Mucosa of descending colon (tissue), 3 donors: Measurements from ENCODE around the gene SRP68. TPM values are rescaled to one million over a fixed set of nuclear protein-coding genes. Genes with fewer than 3 reads are reported as not detected.
A peak's percentile ranks its signal among the peaks of the same experiment; 100 is the strongest.

Source experiments
- ATAC-seq: fragments of 200-7000 bp; cut with Tn5 transposase; one replicate; pipeline ENCODE4 v1.9.1; 2020; ENCODE audit warnings: mild to moderate bottlenecking, moderate library complexity
- DNase-seq, 3 donors: peaks; one replicate each; pipeline ENCODE4 v3.0.0-alpha.2; 2020
- H3K36me3 ChIP-seq: fragments of 200-600 bp; one replicate; pipeline ENCODE4 v1.8.0; 2021; ENCODE audit warnings: low read depth, mild to moderate bottlenecking
- H3K4me1 ChIP-seq: fragments of 200-600 bp; one replicate; pipeline ENCODE4 v1.8.0; 2021; ENCODE audit warnings: low read depth, mild to moderate bottlenecking
- H3K4me3 ChIP-seq: fragments of 200-600 bp; one replicate; pipeline ENCODE4 v1.8.0; 2021; ENCODE audit warnings: mild to moderate bottlenecking
- H3K9me3 ChIP-seq: fragments of 200-600 bp; one replicate; pipeline ENCODE4 v1.8.0; 2021; ENCODE audit warnings: mild to moderate bottlenecking
- intact Hi-C, 2 donors: fragments of 100-400 bp; cut with DNase I in 1 of 2; cut with micrococcal nuclease in 1 of 2; formaldehyde crosslinking; loops; one replicate each; pipeline versions ENCODE4 v1.11.0 to v1.11.1; 2022; cut with DNase I, micrococcal nuclease
- total RNA-seq, 3 donors: library from RNA; stranded (reverse); fragmentation: NEBNext Ultra II Directional in 2 of 3; extraction: Animal tissue kit (Norgen Biotek cat#: 25700) in 2 of 3; gene quantifications; one replicate each; pipeline versions ENCODE4 v1.2.1 to v1.2.4, GENCODE V29; 2021 to 2023
- TF ChIP-seq, protein P1 (sequence below): fragments of 200-600 bp; IDR thresholded peaks from one replicate; pipeline ENCODE4 v1.8.0; 2022; ENCODE audit warnings: antibody characterized with exemption, mild to moderate bottlenecking
- donor health status: DM: no; HTN: no; CAD: no; lungs with moderate emphysema.
- donor health status: DM: no; HTN: no; CAD: no.
- donor health status: DM: no; HTN: yes; CAD: no.

The SRP68 gene
- total RNA-seq, 3 donors from 2014 or later, result 47.3 to 86.6 (median 53.0) TPM

DNA sequence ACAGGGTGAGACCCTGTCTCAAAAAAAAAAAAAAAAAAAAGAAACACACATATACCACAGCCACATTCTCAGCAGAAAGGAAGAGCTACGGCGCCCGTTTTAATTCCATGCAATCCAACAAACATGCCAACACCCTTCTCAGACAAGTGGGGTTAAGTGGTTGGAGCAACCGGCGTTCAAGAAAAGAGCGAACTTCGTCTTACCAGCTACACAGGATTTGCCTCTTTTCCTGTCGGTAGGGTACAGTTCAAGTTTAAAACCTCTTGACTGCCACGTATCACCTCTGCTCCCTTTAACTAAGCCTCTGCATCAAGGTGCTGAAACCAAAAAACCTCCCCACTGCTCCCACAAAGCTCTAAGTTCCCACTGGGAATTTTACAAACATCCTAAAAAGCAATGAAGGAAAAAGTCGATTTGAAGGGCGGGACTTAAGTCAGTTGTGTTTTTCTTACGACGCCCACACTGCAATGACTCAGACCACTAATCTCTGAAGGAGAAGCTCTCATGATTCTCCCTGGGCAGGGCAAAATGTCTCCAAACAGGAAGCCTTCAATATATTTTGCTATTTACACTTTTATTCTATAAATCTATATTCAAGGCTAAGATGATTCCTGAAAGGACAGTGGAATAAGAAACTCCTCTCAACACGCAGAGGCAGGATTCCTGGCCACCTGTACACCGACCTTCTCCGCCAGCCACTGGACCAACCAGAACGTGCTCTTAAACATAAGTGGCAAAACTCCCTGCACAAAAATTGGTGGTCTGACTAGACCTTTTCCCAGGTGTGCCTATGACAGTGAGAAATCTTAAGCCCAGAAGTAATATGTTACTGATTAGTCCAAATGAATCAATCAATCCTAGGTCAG, 18.8 kb downstream of the SRP68 start:
- Histone ChIP-seq H3K9me3 (no peaks in the 10 kb centered on the region), H3K36me3 (peaks cover 14% of the 10 kb centered on the region), H3K4me3 (no peak overlapping the region), H3K4me1 (no peaks in the 10 kb centered on the region)
- no peak for DNase-seq
- TF ChIP-seq, protein P1, sequence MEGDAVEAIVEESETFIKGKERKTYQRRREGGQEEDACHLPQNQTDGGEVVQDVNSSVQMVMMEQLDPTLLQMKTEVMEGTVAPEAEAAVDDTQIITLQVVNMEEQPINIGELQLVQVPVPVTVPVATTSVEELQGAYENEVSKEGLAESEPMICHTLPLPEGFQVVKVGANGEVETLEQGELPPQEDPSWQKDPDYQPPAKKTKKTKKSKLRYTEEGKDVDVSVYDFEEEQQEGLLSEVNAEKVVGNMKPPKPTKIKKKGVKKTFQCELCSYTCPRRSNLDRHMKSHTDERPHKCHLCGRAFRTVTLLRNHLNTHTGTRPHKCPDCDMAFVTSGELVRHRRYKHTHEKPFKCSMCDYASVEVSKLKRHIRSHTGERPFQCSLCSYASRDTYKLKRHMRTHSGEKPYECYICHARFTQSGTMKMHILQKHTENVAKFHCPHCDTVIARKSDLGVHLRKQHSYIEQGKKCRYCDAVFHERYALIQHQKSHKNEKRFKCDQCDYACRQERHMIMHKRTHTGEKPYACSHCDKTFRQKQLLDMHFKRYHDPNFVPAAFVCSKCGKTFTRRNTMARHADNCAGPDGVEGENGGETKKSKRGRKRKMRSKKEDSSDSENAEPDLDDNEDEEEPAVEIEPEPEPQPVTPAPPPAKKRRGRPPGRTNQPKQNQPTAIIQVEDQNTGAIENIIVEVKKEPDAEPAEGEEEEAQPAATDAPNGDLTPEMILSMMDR, result no peak
- intact Hi-C loops, result no loop called here
- ATAC-seq, result peak; percentile 43

- Histone ChIP-seq H3K4me3 (no peak overlapping the region), H3K36me3 (peaks cover 11% of the 10 kb centered on the region), H3K9me3 (no peaks in the 10 kb centered on the region), H3K4me1 (no peaks in the 10 kb centered on the region)
- intact Hi-C loops, result no loop called here
- ATAC-seq (peak; percentile 69), DNase-seq (no peak)
- TF ChIP-seq, protein P1, result no peak
Measured at GRCh38 chr17:76051561-76051960, 20.8 kb downstream of the SRP68 start.

- intact Hi-C loops, result no loop called here
- peak; percentile 76 for ATAC-seq
- DNase-seq, result no peak
- peaks cover 8% of the 10 kb centered on the region for H3K36me3 ChIP-seq
- TF ChIP-seq, protein P1, result no peak
- no peaks in the 10 kb centered on the region for H3K9me3 ChIP-seq
- no peaks in the 10 kb centered on the region for H3K4me1 ChIP-seq
- no peak overlapping the region for H3K4me3 ChIP-seq
Measured at GRCh38 chr17:76050538-76051467, 21.5 kb downstream of the SRP68 start.

DNA sequence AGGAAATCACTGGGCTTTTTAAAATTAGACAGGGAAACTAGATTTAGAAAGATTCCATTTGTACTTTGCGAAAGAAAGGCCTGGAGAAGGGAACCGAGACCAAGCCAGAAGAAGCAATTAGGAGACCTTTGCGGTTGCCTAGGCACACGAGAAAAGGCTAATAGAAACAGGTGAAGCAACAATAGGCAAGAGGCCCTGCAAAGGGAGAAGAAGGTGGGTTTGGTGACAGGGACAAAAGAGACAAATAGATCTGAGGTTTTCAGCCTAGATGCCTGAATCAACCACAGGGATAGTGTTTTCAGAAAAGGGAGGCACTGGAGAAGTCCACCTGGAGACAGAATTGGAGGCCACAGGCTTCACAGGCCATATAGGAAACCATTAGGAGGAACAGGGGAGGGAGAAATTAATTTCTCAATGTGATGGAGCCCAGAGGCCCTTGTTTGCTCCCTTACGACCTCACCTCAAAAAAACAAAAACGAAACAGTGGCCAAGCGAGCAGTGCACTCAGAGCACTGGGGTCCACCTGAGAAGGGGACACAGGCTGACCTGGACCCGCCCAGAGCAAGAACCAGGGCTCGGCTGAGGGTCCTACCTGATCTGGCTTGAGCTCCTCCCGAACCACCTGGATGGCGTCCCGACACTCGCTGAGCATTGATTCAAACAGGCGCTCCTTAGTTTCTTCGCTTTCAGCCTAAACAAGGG, 22.3 kb downstream of the SRP68 start:
- Histone ChIP-seq H3K36me3 (peaks cover 8% of the 10 kb centered on the region), H3K4me3 (no peak overlapping the region), H3K9me3 (no peaks in the 10 kb centered on the region), H3K4me1 (no peaks in the 10 kb centered on the region)
- DNase-seq, result no peak
- TF ChIP-seq, protein P1, result no peak
- intact Hi-C loops, result no loop called here
- no peak for ATAC-seq

DNA sequence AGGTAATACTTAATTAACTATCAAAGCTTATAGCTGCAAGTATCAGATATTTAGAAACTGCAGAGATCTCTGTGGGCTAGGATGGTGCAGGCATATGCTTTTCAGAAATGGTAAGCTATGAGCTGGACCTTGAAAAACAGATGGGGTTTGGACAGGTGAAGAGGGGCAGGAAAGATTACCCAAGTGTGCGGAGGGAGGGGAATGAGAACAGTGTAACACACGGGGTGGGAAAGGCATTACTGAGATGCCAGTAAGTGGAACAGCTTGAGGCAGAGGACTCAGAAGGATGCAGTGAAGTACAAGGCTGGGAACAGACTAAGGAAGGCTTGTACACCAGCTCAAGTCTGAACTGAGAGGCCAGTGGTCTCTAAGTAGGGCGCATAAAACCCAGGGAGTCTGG, 23.1 kb downstream of the SRP68 start:
- TF ChIP-seq, protein P1, result no peak
- intact Hi-C loops, result no loop called here
- no peak for ATAC-seq
- Histone ChIP-seq H3K9me3 (no peaks in the 10 kb centered on the region), H3K4me3 (no peak overlapping the region), H3K36me3 (peaks cover 8% of the 10 kb centered on the region), H3K4me1 (no peaks in the 10 kb centered on the region)
- DNase-seq, result no peak
